Measurements from ENCODE around the gene ZHX3. TPM values are rescaled to one million over a fixed set of nuclear protein-coding genes. Genes with fewer than 3 reads are reported as not detected.

ZHX3 gene
- total RNA-seq, 1 experiment from 2014 or later: 9.6 TPM

GRCh38 chr20:41174373-41174772 is 143.2 kb downstream of the ZHX3 start (continued):
- no peak for TF ChIP-seq FOXP4 (CRISPR knock-in tag; IDR thresholded peaks at IDR 0.05)

GRCh38 chr20:41173791-41174341 is 143.7 kb downstream of the ZHX3 start:
- Mint-ChIP-seq H3K4me3 (no peak overlapping the region), H3K9me3 (no peaks in the 10 kb centered on the region), H3K36me3 (peaks cover 66% of the 10 kb centered on the region), H3K27me3 (ENCODE audit: low read depth) (no peaks in the 10 kb centered on the region), H3K27ac (no peak overlapping the region), H3K4me1 (peaks cover 10% of the 10 kb centered on the region)
- ChIA-PET POLR2A (no interaction called here), CTCF (interaction anchor here (1.1 to 4.3 kb wide), 13 partner anchors 18 to 202 kb away, joined by 3 to 126 read pairs (median 6); partner anchors contain the start of genes EMILIN3 and LPIN3)
- TF ChIP-seq NFATC4 (CRISPR knock-in tag; IDR thresholded peaks at IDR 0.05) (no peak), ARID4B (CRISPR knock-in tag; IDR thresholded peaks at IDR 0.05; ENCODE audit: borderline replicate concordance) (no peak), ATF1 (CRISPR knock-in tag; IDR thresholded peaks at IDR 0.05) (no peak), GABPB1 (CRISPR knock-in tag; IDR thresholded peaks at IDR 0.05) (no peak), ZNF281 (CRISPR knock-in tag; IDR thresholded peaks at IDR 0.05) (no peak), FOXJ3 (CRISPR knock-in tag; IDR thresholded peaks at IDR 0.05; ENCODE audit: borderline replicate concordance) (no peak), MYBL2 (CRISPR knock-in tag; IDR thresholded peaks at IDR 0.05) (no peak), NR2C2 (CRISPR knock-in tag; IDR thresholded peaks at IDR 0.05) (no peak), MAX (CRISPR knock-in tag; IDR thresholded peaks at IDR 0.05) (no peak), GRHL2 (CRISPR knock-in tag; IDR thresholded peaks at IDR 0.05; ENCODE audit: insufficient replicate concordance, severe bottlenecking) (no peak), SOX15 (CRISPR knock-in tag; IDR thresholded peaks at IDR 0.05) (no peak), ZNF396 (CRISPR knock-in tag; IDR thresholded peaks at IDR 0.05; ENCODE audit: borderline replicate concordance) (no peak), CBFB (CRISPR knock-in tag; IDR thresholded peaks at IDR 0.05; ENCODE audit: low read depth) (no peak), USF2 (CRISPR knock-in tag; IDR thresholded peaks at IDR 0.05) (no peak), ZNF121 (CRISPR knock-in tag; IDR thresholded peaks at IDR 0.05) (no peak), ESRRA (CRISPR knock-in tag; IDR thresholded peaks at IDR 0.05; ENCODE audit: borderline replicate concordance) (no peak)
- DNase-seq (ENCODE audit: low spot score) (no peak), ATAC-seq (no peak)

Measured in WTC11 (cell line).